Neural progenitor cell (in vitro differentiated cells): Measurements from ENCODE around the gene DHRS9. TPM values are rescaled to one million over a fixed set of nuclear protein-coding genes. Genes with fewer than 3 reads are reported as not detected.

Source experiments
- DNase-seq: peaks from one replicate; pipeline ENCODE4 v3.0.0-alpha.2; 2016; ENCODE audit warnings: low spot score
- H2AFZ ChIP-seq: fragments of 200-600 bp; sonication (generic); replicated peaks from 2 replicates; pipeline ENCODE4 v1.6.1; 2016; ENCODE audit warnings: antibody characterized with exemption
- H3F3A ChIP-seq: fragments of 200-600 bp; sonication (generic); 2 replicates; pipeline ENCODE4 v1.6.1; 2016; ENCODE audit warnings: antibody characterized with exemption, low read depth
- H3K27ac ChIP-seq: fragments of 200-600 bp; sonication (generic); 2 replicates; pipeline ENCODE4 v1.5.1; 2016; ENCODE audit warnings: mild to moderate bottlenecking
- H3K27me3 ChIP-seq: fragments of 200-600 bp; sonication (generic); 2 replicates; pipeline ENCODE4 v1.6.1; 2016; ENCODE audit warnings: mild to moderate bottlenecking, moderate library complexity
- H3K36me3 ChIP-seq: fragments of 200-600 bp; sonication (generic); 2 replicates; pipeline ENCODE4 v1.5.1; 2016
- H3K4me1 ChIP-seq: fragments of 200-600 bp; sonication (generic); 2 replicates; pipeline ENCODE4 v1.6.1; 2016; ENCODE audit warnings: mixed run types
- H3K4me2 ChIP-seq: fragments of 200-600 bp; sonication (generic); 2 replicates; pipeline ENCODE4 v1.6.1; 2016
- H3K4me3 ChIP-seq: fragments of 200-600 bp; sonication (generic); 2 replicates; pipeline ENCODE4 v1.5.1; 2016
- H3K79me2 ChIP-seq: fragments of 200-600 bp; sonication (generic); 2 replicates; pipeline ENCODE4 v1.6.1; 2016; ENCODE audit warnings: low read depth
- H3K9ac ChIP-seq: fragments of 200-600 bp; sonication (generic); 2 replicates; pipeline ENCODE4 v1.6.1; 2016
- H3K9me3 ChIP-seq: fragments of 200-600 bp; sonication (generic); 2 replicates; pipeline ENCODE4 v1.5.1; 2016; ENCODE audit warnings: low read depth
- H4K20me1 ChIP-seq: fragments of 200-600 bp; sonication (generic); 2 replicates; pipeline ENCODE4 v1.6.1; 2016; ENCODE audit warnings: low read depth
- H3K27ac Mint-ChIP-seq: 3 replicates; pipeline ENCODE4 v1.8.0; 2021; ENCODE audit warnings: mixed read lengths
- H3K27me3 Mint-ChIP-seq: 2 replicates; pipeline ENCODE4 v1.8.0; 2022; ENCODE audit warnings: low read depth, mild to moderate bottlenecking, inconsistent platforms, moderate library complexity, mixed read lengths; ENCODE audit not compliant: insufficient read depth
- H3K36me3 Mint-ChIP-seq: 3 replicates; pipeline ENCODE4 v1.8.0; 2021; ENCODE audit warnings: mixed read lengths
- H3K4me1 Mint-ChIP-seq: 3 replicates; pipeline ENCODE4 v1.8.0; 2021; ENCODE audit warnings: mixed read lengths
- H3K4me3 Mint-ChIP-seq: 3 replicates; pipeline ENCODE4 v1.8.0; 2021; ENCODE audit warnings: mild to moderate bottlenecking, moderate library complexity, mixed read lengths
- H3K9me3 Mint-ChIP-seq: 3 replicates; pipeline ENCODE4 v1.8.0; 2020; ENCODE audit warnings: mixed read lengths
- CTCF ChIP-seq: fragments of 200-600 bp; sonication (generic); IDR thresholded peaks from 2 replicates; pipeline ENCODE4 v1.5.1; 2017; ENCODE audit warnings: antibody characterized with exemption, mild to moderate bottlenecking
- EZH2 ChIP-seq: fragments of 200-600 bp; sonication (generic); IDR thresholded peaks from 2 replicates; pipeline ENCODE4 v1.6.1; 2017; ENCODE audit warnings: antibody characterized with exemption, mild to moderate bottlenecking, moderate library complexity
- EZH2phosphoT487 ChIP-seq: fragments of 200-600 bp; sonication (generic); IDR thresholded peaks from 2 replicates; pipeline ENCODE4 v1.6.1; 2017; ENCODE audit warnings: antibody characterized with exemption
- total RNA-seq: library from RNA; depleted of rRNA; stranded (reverse); fragments of >200 nt; gene quantifications from 2 replicates; pipeline ENCODE4 v1.2.3, GENCODE V29; 2015; ENCODE audit warnings: low replicate concordance

Gene DHRS9
- total RNA-seq, 1 donor from 2014 or later, result not detected

DNA sequence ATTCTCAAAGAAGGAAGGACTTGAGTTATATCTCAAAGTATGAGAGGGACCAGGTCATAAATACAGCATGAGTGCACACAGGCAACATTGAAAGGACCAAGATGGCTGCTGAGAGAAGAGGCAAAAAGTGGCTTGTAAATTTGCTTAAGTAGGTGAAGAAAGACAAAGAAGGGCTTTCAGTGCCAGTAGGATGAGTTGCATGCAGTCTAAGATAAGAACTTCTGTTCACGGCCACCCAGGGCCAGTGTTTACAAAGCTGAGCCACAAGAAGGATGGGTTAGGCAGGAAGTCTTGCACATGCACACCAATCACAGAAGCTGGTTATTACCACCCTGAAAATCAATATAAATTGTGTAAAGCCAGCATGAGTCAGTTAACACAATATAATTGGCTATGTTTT, 35.1 kb upstream of the DHRS9 start:
- Histone ChIP-seq H3K79me2 (no peaks in the 10 kb centered on the region), H3K4me2 (no peak overlapping the region), H2AFZ (no peak overlapping the region), H3K4me3 (no peak overlapping the region), H3K27ac (no peak overlapping the region), H3K36me3 (no peaks in the 10 kb centered on the region), H3F3A (no peaks in the 10 kb centered on the region), H3K9me3 (no peaks in the 10 kb centered on the region), H3K27me3 (no peaks in the 10 kb centered on the region), H3K9ac (no peak overlapping the region), H3K4me1 (no peaks in the 10 kb centered on the region), H4K20me1 (no peaks in the 10 kb centered on the region)
- Mint-ChIP-seq H3K4me3 (no peak overlapping the region), H3K27me3 (no peaks in the 10 kb centered on the region), H3K36me3 (no peaks in the 10 kb centered on the region), H3K9me3 (no peaks in the 10 kb centered on the region), H3K27ac (no peak overlapping the region), H3K4me1 (no peaks in the 10 kb centered on the region)
- no peak for TF ChIP-seq CTCF
- TF ChIP-seq EZH2phosphoT487, result no peak
- no peak for TF ChIP-seq EZH2
- no peak for DNase-seq

DNA sequence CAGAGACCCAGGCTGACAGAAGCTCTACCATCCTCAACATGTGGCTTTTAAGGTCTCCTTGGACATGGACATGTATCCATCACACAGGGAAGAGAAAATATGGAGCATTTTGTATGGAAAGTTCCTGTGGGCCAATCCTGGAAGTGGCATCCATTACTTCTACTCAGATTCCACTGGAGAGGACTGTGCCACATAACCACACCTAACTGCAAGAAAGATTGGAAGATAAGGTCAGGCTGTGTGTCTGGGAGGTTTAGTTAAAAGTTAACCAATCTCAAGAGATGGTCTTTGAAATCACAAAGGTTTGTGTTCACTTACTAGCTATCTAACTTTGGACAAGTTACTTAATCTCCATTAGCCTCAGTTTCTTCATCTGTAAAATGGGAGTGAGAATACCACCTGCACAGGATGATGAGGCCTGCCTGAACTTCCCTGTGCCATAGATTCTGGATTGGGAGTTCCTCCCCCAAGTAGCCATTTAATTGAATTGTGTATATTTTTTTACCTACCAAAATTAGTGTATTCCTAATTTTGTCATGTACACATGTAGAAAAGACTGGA, 34.3 kb upstream of the DHRS9 start:
- no peak overlapping the region for H3K4me2 ChIP-seq
- H3K27me3 ChIP-seq, result no peaks in the 10 kb centered on the region
- Mint-ChIP-seq H3K27ac (no peak overlapping the region), H3K4me3 (no peak overlapping the region), H3K27me3 (no peaks in the 10 kb centered on the region), H3K4me1 (no peaks in the 10 kb centered on the region), H3K36me3 (no peaks in the 10 kb centered on the region), H3K9me3 (no peaks in the 10 kb centered on the region)
- H3K36me3 ChIP-seq, result no peaks in the 10 kb centered on the region
- DNase-seq, result no peak
- H3F3A ChIP-seq, result no peaks in the 10 kb centered on the region
- H2AFZ ChIP-seq, result no peak overlapping the region
- no peaks in the 10 kb centered on the region for H4K20me1 ChIP-seq
- H3K4me3 ChIP-seq, result no peak overlapping the region
- no peak overlapping the region for H3K27ac ChIP-seq
- H3K4me1 ChIP-seq, result no peaks in the 10 kb centered on the region
- TF ChIP-seq CTCF, result no peak
- TF ChIP-seq EZH2, result no peak
- no peak for TF ChIP-seq EZH2phosphoT487
- H3K79me2 ChIP-seq, result no peaks in the 10 kb centered on the region
- no peak overlapping the region for H3K9ac ChIP-seq
- no peaks in the 10 kb centered on the region for H3K9me3 ChIP-seq

DNA sequence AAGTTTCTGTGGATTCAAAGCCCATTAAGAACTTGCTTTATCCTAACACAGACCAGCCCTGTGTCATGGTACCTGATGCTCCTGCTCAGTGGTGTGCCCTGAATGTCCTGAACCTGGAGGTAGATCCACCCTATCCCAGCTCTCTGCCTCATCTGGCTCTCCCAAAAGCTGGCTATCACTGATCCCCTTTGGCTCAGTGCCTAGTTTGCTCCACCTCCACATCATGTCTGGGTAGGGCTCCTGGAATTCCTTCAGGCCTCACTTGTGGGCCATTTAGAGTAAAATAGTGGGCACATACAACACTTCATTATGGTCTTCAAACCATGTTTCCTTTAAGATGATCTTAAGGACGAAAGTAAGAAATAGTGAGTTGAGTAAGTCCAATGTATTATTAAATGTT, 33.5 kb upstream of the DHRS9 start:
- Histone ChIP-seq H3F3A (no peaks in the 10 kb centered on the region), H4K20me1 (no peaks in the 10 kb centered on the region), H3K79me2 (no peaks in the 10 kb centered on the region), H3K27me3 (no peaks in the 10 kb centered on the region), H3K9me3 (no peaks in the 10 kb centered on the region), H3K4me3 (no peak overlapping the region), H3K4me2 (no peak overlapping the region), H3K27ac (no peak overlapping the region), H3K4me1 (no peaks in the 10 kb centered on the region), H2AFZ (no peak overlapping the region), H3K9ac (no peak overlapping the region), H3K36me3 (no peaks in the 10 kb centered on the region)
- Mint-ChIP-seq H3K4me1 (no peaks in the 10 kb centered on the region), H3K4me3 (no peak overlapping the region), H3K27me3 (no peaks in the 10 kb centered on the region), H3K9me3 (no peaks in the 10 kb centered on the region), H3K36me3 (no peaks in the 10 kb centered on the region), H3K27ac (no peak overlapping the region)
- no peak for DNase-seq
- no peak for TF ChIP-seq CTCF
- no peak for TF ChIP-seq EZH2
- no peak for TF ChIP-seq EZH2phosphoT487
